Transverse colon (tissue), 4 donors: Measurements from ENCODE around the gene MASP2. TPM values are rescaled to one million over a fixed set of nuclear protein-coding genes. Genes with fewer than 3 reads are reported as not detected.
"Not testable (repeated sequence)": the region's sequence is repeated elsewhere in the genome, so short reads cannot be mapped to it uniquely, and the experiment has no call there.

Source experiments
- DNase-seq: peaks from one replicate; pipeline ENCODE4 v3.0.0-alpha.2; 2019
- H3K27ac ChIP-seq, 4 donors: fragments of 200-600 bp; sonication (generic); 2 replicates each; pipeline ENCODE4 v1.5.1; 2016 to 2018; ENCODE audit warnings: inconsistent platforms in 4 of 4
- H3K27me3 ChIP-seq: fragments of 200-600 bp; sonication (generic); 2 replicates; pipeline ENCODE4 v1.5.1; 2017; ENCODE audit warnings: inconsistent platforms
- H3K36me3 ChIP-seq, 4 donors: fragments of 200-600 bp; sonication (generic); 2 replicates each; pipeline ENCODE4 v1.5.1; 2017 to 2019; ENCODE audit warnings: inconsistent platforms in 4 of 4
- H3K4me1 ChIP-seq, 4 donors: fragments of 200-600 bp; sonication (generic); 2 replicates each; pipeline ENCODE4 v1.5.1; 2017 to 2020; ENCODE audit warnings: inconsistent platforms in 4 of 4
- H3K4me3 ChIP-seq, 4 donors: fragments of 200-600 bp; sonication (generic); 1 replicate in 1 of 4; 2 replicates in 3 of 4; pipeline versions ENCODE4 v1.5.1 to v1.6.1; 2017 to 2019; ENCODE audit warnings: inconsistent platforms in 4 of 4
- H3K9me3 ChIP-seq, 2 donors: fragments of 200-600 bp; sonication (generic); 2 replicates each; pipeline ENCODE4 v1.5.1; 2017 to 2019; ENCODE audit warnings: inconsistent platforms in 2 of 2
- CTCF ChIP-seq, 5 experiments: fragments of 200-600 bp in 3 of 5; fragments of 450-650 bp in 2 of 5; sonication (generic) in 3 of 5; IDR thresholded peaks; 1 replicate in 2 of 5; 2 replicates in 3 of 5; pipeline ENCODE4 v1.5.1; 2016 to 2017; ENCODE audit warnings: antibody characterized with exemption in 5 of 5, inconsistent platforms in 3 of 5, mild to moderate bottlenecking in 2 of 5, moderate library complexity in 1 of 5
- EP300 ChIP-seq: sonication (generic); formaldehyde crosslinking; IDR thresholded peaks from one replicate; pipeline ENCODE4 v1.6.1; 2017; ENCODE audit warnings: antibody characterized with exemption, low read depth
- POLR2A ChIP-seq: fragments of 450-650 bp; IDR thresholded peaks from one replicate; pipeline ENCODE4 v1.6.1; 2016; ENCODE audit warnings: antibody characterized with exemption, mild to moderate bottlenecking, moderate library complexity
- POLR2AphosphoS5 ChIP-seq, 3 donors: sonication (generic); formaldehyde crosslinking; IDR thresholded peaks; one replicate each; pipeline ENCODE4 v1.6.1; 2016; ENCODE audit warnings: antibody characterized with exemption in 3 of 3
- WGBS, 2 donors: methylation state at CpG; one replicate each; pipeline ENCODE4 v1.1.5; 2018; ENCODE audit warnings: low coverage in 1 of 2; 5-methylcytosine and 5-hydroxymethylcytosine counted together
- in situ Hi-C, 4 donors: fragments of 200-750 bp; cut with MboI; loops; one replicate each; pipeline versions ENCODE4 v1.15.0 to v1.15.1; 2017; ENCODE audit warnings: low sequenced_read_pairs in 3 of 4, low pct_ligation_motif_present in 1 of 4, low pct_unique_long_range_greater_than_20kb in 1 of 4
- intact Hi-C: fragments of 100-400 bp; cut with DNase I; formaldehyde crosslinking; loops from one replicate; pipeline ENCODE4 v1.15.1; 2023; ENCODE audit warnings: low total_unique reads
- total RNA-seq, 4 donors: library from RNA; depleted of rRNA; stranded (reverse); fragments of >200 nt; gene quantifications; one replicate each; pipeline ENCODE4 v1.1.0, GENCODE V29; 2016

The MASP2 gene
- total RNA-seq, 4 donors from 2014 or later = not detected

GRCh38 chr1:11067716-11068599 lies 20.9 kb upstream of the MASP2 start:
- TF ChIP-seq POLR2A = no peak
- TF ChIP-seq CTCF (IDR thresholded peaks at IDR 0.05) = no peak
- TF ChIP-seq POLR2AphosphoS5 (IDR thresholded peaks at IDR 0.05) = no peak
- TF ChIP-seq EP300 = no peak

GRCh38 chr1:11065796-11066195 lies 18.8 kb upstream of the MASP2 start:
- intact Hi-C loops = no loop called here
- Histone ChIP-seq H3K27ac (no peak overlapping the region), H3K9me3 (no peaks in the 10 kb centered on the region), H3K36me3 (peaks cover 0 to 47% (median 23%) of the 10 kb centered on the region in 4 donors), H3K4me1 (peaks cover 2 to 8% (median 5%) of the 10 kb centered on the region in 4 donors), H3K27me3 (no peaks in the 10 kb centered on the region), H3K4me3 (no peak overlapping the region)
- in situ Hi-C loops = no loop called here
- no peak for DNase-seq
- TF ChIP-seq EP300 (no peak), POLR2A (no peak), CTCF (IDR thresholded peaks at IDR 0.05) (no peak), POLR2AphosphoS5 (IDR thresholded peaks at IDR 0.05) (no peak)
- WGBS, 2 donors = 90 to 100% methylated on average over 1 of the region's 1 CpG

More at GRCh38 chr1:11067716-11068599, 20.9 kb upstream of the MASP2 start:
- H3K27ac ChIP-seq = no peak overlapping the region
- intact Hi-C loops = no loop called here
- H3K27me3 ChIP-seq = no peaks in the 10 kb centered on the region
- H3K4me3 ChIP-seq = no peak overlapping the region
- no peak for DNase-seq
- no peaks in the 10 kb centered on the region for H3K4me1 ChIP-seq
- in situ Hi-C loops = no loop called here
- 48 to 88% methylated on average over 6 to 18 of the region's 18 CpGs for WGBS, 2 donors
- peaks cover 0 to 54% (median 23%) of the 10 kb centered on the region in 4 donors for H3K36me3 ChIP-seq
- H3K9me3 ChIP-seq = no peaks in the 10 kb centered on the region

DNA sequence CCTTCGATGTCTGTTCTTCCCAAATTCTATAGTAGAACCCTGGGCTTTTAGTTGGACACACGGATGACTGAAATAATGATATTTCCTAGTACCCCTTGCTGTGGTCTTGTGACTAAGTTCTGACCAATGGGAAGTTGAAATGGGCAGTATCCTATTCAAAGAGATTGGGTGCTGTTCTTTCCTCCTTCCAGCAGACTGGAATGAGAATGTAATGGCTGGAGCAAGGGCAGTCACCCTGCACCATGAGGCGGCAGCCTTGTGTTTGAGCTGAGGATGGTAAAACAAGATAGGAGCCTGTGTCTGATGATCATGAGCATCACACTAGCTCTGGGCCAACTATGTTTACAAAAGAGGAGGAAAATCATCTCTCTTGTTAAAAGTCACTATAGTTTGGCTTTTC lies 17.9 kb upstream of the MASP2 start:
- H3K36me3 ChIP-seq = peaks cover 0 to 46% (median 23%) of the 10 kb centered on the region in 4 donors
- no peaks in the 10 kb centered on the region for H3K27me3 ChIP-seq
- TF ChIP-seq CTCF (IDR thresholded peaks at IDR 0.05) (no peak), EP300 (no peak), POLR2AphosphoS5 (IDR thresholded peaks at IDR 0.05) (no peak), POLR2A (no peak)
- intact Hi-C loops = no loop called here
- no peak for DNase-seq
- H3K4me1 ChIP-seq = peaks cover 5 to 11% (median 8%) of the 10 kb centered on the region in 4 donors
- in situ Hi-C loops = no loop called here
- H3K27ac ChIP-seq = no peak overlapping the region
- no peaks in the 10 kb centered on the region for H3K9me3 ChIP-seq
- WGBS, 2 donors = 94 to 95% methylated on average over 3 of the region's 3 CpGs
- H3K4me3 ChIP-seq = no peak overlapping the region

- H3K4me3 ChIP-seq, H3K9me3 ChIP-seq, H3K27ac ChIP-seq, DNase-seq, in situ Hi-C loops, H3K27me3 ChIP-seq, intact Hi-C loops: not testable (repeated sequence)
- Histone ChIP-seq H3K4me1 (peaks cover 5 to 15% (median 12%) of the 10 kb centered on the region in 4 donors), H3K36me3 (peaks cover 0 to 37% (median 18%) of the 10 kb centered on the region in 4 donors)
- 85 to 91% methylated on average over 8 to 18 of the region's 18 CpGs for WGBS, 2 donors
Measured at GRCh38 chr1:11063937-11064537, 17.0 kb upstream of the MASP2 start.
